ENCODE measurements around the gene ORM1.

ORM1 gene

GRCh38 chr9:114366334-114367128 is 43.6 kb downstream of the ORM1 start:
- DNase-seq (ENCODE audit: low read depth in 2 of 2): no peak

GRCh38 chr9:114367366-114367765 is 44.5 kb downstream of the ORM1 start:
- DNase-seq (ENCODE audit: low read depth in 2 of 2): no peak

- no peak for DNase-seq (ENCODE audit: low read depth in 2 of 2)
These were observed 45.1 kb downstream of the ORM1 start for GRCh38 chr9:114367772-114368569.

GRCh38 chr9:114369216-114370130 is 46.6 kb downstream of the ORM1 start:
- no peak for DNase-seq (ENCODE audit: low read depth in 2 of 2)

- no peak for DNase-seq (ENCODE audit: low read depth in 2 of 2)
These were observed 47.5 kb downstream of the ORM1 start for GRCh38 chr9:114370251-114370967.

GRCh38 chr9:114370968-114371320 is 48.0 kb downstream of the ORM1 start:
- no peak for DNase-seq (ENCODE audit: low read depth in 2 of 2)

GRCh38 chr9:114371343-114371944 is 48.5 kb downstream of the ORM1 start:
- DNase-seq (ENCODE audit: low read depth in 2 of 2): no peak

GRCh38 chr9:114371973-114372917 is 49.3 kb downstream of the ORM1 start:
- no peak for DNase-seq (ENCODE audit: low read depth in 2 of 2)

- DNase-seq (ENCODE audit: low read depth in 2 of 2): peak; percentile 56 to 58
These were observed 50.1 kb downstream of the ORM1 start for GRCh38 chr9:114372921-114373448.

- DNase-seq (ENCODE audit: low read depth in 2 of 2): no peak
These were observed 51.2 kb downstream of the ORM1 start for GRCh38 chr9:114373960-114374730.

GRCh38 chr9:114374936-114375335 is 52.0 kb downstream of the ORM1 start:
- no peak for DNase-seq (ENCODE audit: low read depth in 2 of 2)

GRCh38 chr9:114375386-114376175 is 52.7 kb downstream of the ORM1 start:
- DNase-seq (ENCODE audit: low read depth in 2 of 2): no peak

Measured in activated CD4-positive, alpha-beta T cell treated with anti-CD3 and anti-CD28 coated beads for 24 hours (primary cell).